OCI-LY1 (cell line): Measurements from ENCODE around the gene NME8.

ENCODE experiments used
- EZH2 ChIP-seq: fragments of 200-600 bp; sonication (generic), shearing (Covaris generic); IDR thresholded peaks from 2 replicates; pipeline ENCODE4 v1.8.0; 2017; ENCODE audit warnings: borderline replicate concordance, mixed run types, mild to moderate bottlenecking, antibody characterized with exemption, low read length, moderate library complexity, mixed read lengths
- TF ChIP-seq, protein P1 (sequence below): fragments of 200-600 bp; sonication (generic), shearing (Covaris generic); IDR thresholded peaks from 2 replicates; pipeline ENCODE4 v1.5.1; 2017; ENCODE audit warnings: mild to moderate bottlenecking, antibody characterized with exemption, low read length, moderate library complexity, mixed read lengths

DNA sequence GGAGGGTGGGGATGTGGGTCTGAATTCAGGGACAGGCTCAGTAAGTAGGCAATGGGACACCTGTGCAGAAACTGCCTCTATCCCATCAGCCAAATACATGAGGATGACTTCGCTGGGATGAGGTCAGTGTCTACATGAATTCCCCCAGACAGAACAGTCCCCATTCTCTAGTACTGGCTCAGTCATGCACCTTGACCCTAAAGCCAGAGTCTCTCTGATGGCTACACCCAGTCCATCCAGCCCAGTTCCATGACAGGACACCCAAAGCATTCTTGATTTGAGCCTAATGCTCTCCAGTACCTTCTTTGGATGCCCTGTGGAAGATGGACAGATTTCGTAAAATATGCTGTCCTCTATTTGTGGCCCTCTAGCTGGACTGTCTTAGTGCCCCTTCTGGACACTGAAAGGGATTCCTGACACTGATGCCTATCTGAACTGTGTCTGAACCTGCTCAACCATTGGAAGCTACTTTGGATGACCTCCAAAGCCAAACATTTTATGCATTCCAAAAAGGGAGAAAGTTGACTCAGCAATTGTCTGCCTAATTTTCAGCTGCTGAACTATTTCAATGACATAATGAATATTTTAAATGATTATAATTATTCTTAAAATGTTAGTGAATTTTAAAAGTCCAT is 53.6 kb downstream of the NME8 start:
- TF ChIP-seq, protein P1, sequence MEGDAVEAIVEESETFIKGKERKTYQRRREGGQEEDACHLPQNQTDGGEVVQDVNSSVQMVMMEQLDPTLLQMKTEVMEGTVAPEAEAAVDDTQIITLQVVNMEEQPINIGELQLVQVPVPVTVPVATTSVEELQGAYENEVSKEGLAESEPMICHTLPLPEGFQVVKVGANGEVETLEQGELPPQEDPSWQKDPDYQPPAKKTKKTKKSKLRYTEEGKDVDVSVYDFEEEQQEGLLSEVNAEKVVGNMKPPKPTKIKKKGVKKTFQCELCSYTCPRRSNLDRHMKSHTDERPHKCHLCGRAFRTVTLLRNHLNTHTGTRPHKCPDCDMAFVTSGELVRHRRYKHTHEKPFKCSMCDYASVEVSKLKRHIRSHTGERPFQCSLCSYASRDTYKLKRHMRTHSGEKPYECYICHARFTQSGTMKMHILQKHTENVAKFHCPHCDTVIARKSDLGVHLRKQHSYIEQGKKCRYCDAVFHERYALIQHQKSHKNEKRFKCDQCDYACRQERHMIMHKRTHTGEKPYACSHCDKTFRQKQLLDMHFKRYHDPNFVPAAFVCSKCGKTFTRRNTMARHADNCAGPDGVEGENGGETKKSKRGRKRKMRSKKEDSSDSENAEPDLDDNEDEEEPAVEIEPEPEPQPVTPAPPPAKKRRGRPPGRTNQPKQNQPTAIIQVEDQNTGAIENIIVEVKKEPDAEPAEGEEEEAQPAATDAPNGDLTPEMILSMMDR: no peak
- no peak for TF ChIP-seq EZH2
